ENCODE results near the gene IKZF1.

IKZF1 gene

GRCh38 chr7:50284296-50284695, 20.2 kb upstream of the IKZF1 start:
- H3K27ac ChIP-seq (ENCODE audit: low read depth, low read length), result no peak overlapping the region
- H3K9me3 ChIP-seq (ENCODE audit: low read length), result no peaks in the 10 kb centered on the region
- H3K4me3 ChIP-seq (ENCODE audit: low read depth in 1 of 2, low read length in 2 of 2), result no peak overlapping the region
- H3K27me3 ChIP-seq (ENCODE audit: control insufficient read depth in 1 of 2, insufficient read depth in 2 of 2, low read length in 2 of 2), result no peaks in the 10 kb centered on the region
- H3K9ac ChIP-seq (ENCODE audit: low read length), result no peak overlapping the region
- no peaks in the 10 kb centered on the region for H3K4me1 ChIP-seq (ENCODE audit: insufficient read depth, low read length)
- no peaks in the 10 kb centered on the region for H3K36me3 ChIP-seq (ENCODE audit: insufficient read depth, low read length)

GRCh38 chr7:50285269-50285668, 19.2 kb upstream of the IKZF1 start:
- Histone ChIP-seq H3K9ac (ENCODE audit: low read length) (no peak overlapping the region), H3K36me3 (ENCODE audit: insufficient read depth, low read length) (no peaks in the 10 kb centered on the region), H3K27me3 (ENCODE audit: control insufficient read depth in 1 of 2, insufficient read depth in 2 of 2, low read length in 2 of 2) (no peaks in the 10 kb centered on the region), H3K9me3 (ENCODE audit: low read length) (no peaks in the 10 kb centered on the region), H3K27ac (ENCODE audit: low read depth, low read length) (no peak overlapping the region), H3K4me3 (ENCODE audit: low read depth in 1 of 2, low read length in 2 of 2) (no peak overlapping the region), H3K4me1 (ENCODE audit: insufficient read depth, low read length) (no peaks in the 10 kb centered on the region)

- no peak overlapping the region for H3K27ac ChIP-seq (ENCODE audit: low read depth, low read length)
- no peaks in the 10 kb centered on the region for H3K27me3 ChIP-seq (ENCODE audit: control insufficient read depth in 1 of 2, insufficient read depth in 2 of 2, low read length in 2 of 2)
- H3K9ac ChIP-seq (ENCODE audit: low read length), result no peak overlapping the region
- no peaks in the 10 kb centered on the region for H3K9me3 ChIP-seq (ENCODE audit: low read length)
- no peaks in the 10 kb centered on the region for H3K4me1 ChIP-seq (ENCODE audit: insufficient read depth, low read length)
- no peaks in the 10 kb centered on the region for H3K36me3 ChIP-seq (ENCODE audit: insufficient read depth, low read length)
- no peak overlapping the region for H3K4me3 ChIP-seq (ENCODE audit: low read depth in 1 of 2, low read length in 2 of 2)
Observed at GRCh38 chr7:50287129-50287528, 17.4 kb upstream of the IKZF1 start.

GRCh38 chr7:50292165-50292757, 12.3 kb upstream of the IKZF1 start:
- no peaks in the 10 kb centered on the region for H3K4me1 ChIP-seq (ENCODE audit: insufficient read depth, low read length)
- no peak overlapping the region for H3K4me3 ChIP-seq (ENCODE audit: low read depth in 1 of 2, low read length in 2 of 2)
- no peaks in the 10 kb centered on the region for H3K27me3 ChIP-seq (ENCODE audit: control insufficient read depth in 1 of 2, insufficient read depth in 2 of 2, low read length in 2 of 2)
- no peaks in the 10 kb centered on the region for H3K36me3 ChIP-seq (ENCODE audit: insufficient read depth, low read length)
- no peak overlapping the region for H3K27ac ChIP-seq (ENCODE audit: low read depth, low read length)
- no peaks in the 10 kb centered on the region for H3K9me3 ChIP-seq (ENCODE audit: low read length)
- no peak overlapping the region for H3K9ac ChIP-seq (ENCODE audit: low read length)

- Histone ChIP-seq H3K4me3 (ENCODE audit: low read depth in 1 of 2, low read length in 2 of 2) (no peak overlapping the region), H3K9me3 (ENCODE audit: low read length) (no peaks in the 10 kb centered on the region), H3K36me3 (ENCODE audit: insufficient read depth, low read length) (no peaks in the 10 kb centered on the region), H3K27ac (ENCODE audit: low read depth, low read length) (no peak overlapping the region), H3K27me3 (ENCODE audit: control insufficient read depth in 1 of 2, insufficient read depth in 2 of 2, low read length in 2 of 2) (no peaks in the 10 kb centered on the region), H3K9ac (ENCODE audit: low read length) (no peak overlapping the region), H3K4me1 (ENCODE audit: insufficient read depth, low read length) (no peaks in the 10 kb centered on the region)
Observed at GRCh38 chr7:50292763-50293162, 11.8 kb upstream of the IKZF1 start.

GRCh38 chr7:50293509-50294179, 10.9 kb upstream of the IKZF1 start:
- H3K4me1 ChIP-seq (ENCODE audit: insufficient read depth, low read length), result no peaks in the 10 kb centered on the region
- no peak overlapping the region for H3K4me3 ChIP-seq (ENCODE audit: low read depth in 1 of 2, low read length in 2 of 2)
- no peak overlapping the region for H3K27ac ChIP-seq (ENCODE audit: low read depth, low read length)
- no peaks in the 10 kb centered on the region for H3K9me3 ChIP-seq (ENCODE audit: low read length)
- H3K36me3 ChIP-seq (ENCODE audit: insufficient read depth, low read length), result no peaks in the 10 kb centered on the region
- no peaks in the 10 kb centered on the region for H3K27me3 ChIP-seq (ENCODE audit: control insufficient read depth in 1 of 2, insufficient read depth in 2 of 2, low read length in 2 of 2)
- no peak overlapping the region for H3K9ac ChIP-seq (ENCODE audit: low read length)

GRCh38 chr7:50295133-50295532, 9.4 kb upstream of the IKZF1 start:
- H3K27ac ChIP-seq (ENCODE audit: low read depth, low read length), result no peak overlapping the region
- H3K4me1 ChIP-seq (ENCODE audit: insufficient read depth, low read length), result no peaks in the 10 kb centered on the region
- H3K9me3 ChIP-seq (ENCODE audit: low read length), result no peaks in the 10 kb centered on the region
- no peak overlapping the region for H3K9ac ChIP-seq (ENCODE audit: low read length)
- H3K36me3 ChIP-seq (ENCODE audit: insufficient read depth, low read length), result no peaks in the 10 kb centered on the region
- no peaks in the 10 kb centered on the region for H3K27me3 ChIP-seq (ENCODE audit: control insufficient read depth in 1 of 2, insufficient read depth in 2 of 2, low read length in 2 of 2)
- no peak overlapping the region for H3K4me3 ChIP-seq (ENCODE audit: low read depth in 1 of 2, low read length in 2 of 2)

GRCh38 chr7:50296799-50297198, 7.7 kb upstream of the IKZF1 start:
- no peaks in the 10 kb centered on the region for H3K27me3 ChIP-seq (ENCODE audit: control insufficient read depth in 1 of 2, insufficient read depth in 2 of 2, low read length in 2 of 2)
- no peaks in the 10 kb centered on the region for H3K9me3 ChIP-seq (ENCODE audit: low read length)
- no peak overlapping the region for H3K27ac ChIP-seq (ENCODE audit: low read depth, low read length)
- no peaks in the 10 kb centered on the region for H3K36me3 ChIP-seq (ENCODE audit: insufficient read depth, low read length)
- H3K4me3 ChIP-seq (ENCODE audit: low read depth in 1 of 2, low read length in 2 of 2), result no peak overlapping the region
- no peaks in the 10 kb centered on the region for H3K4me1 ChIP-seq (ENCODE audit: insufficient read depth, low read length)
- H3K9ac ChIP-seq (ENCODE audit: low read length), result no peak overlapping the region

GRCh38 chr7:50298811-50299562, 5.5 kb upstream of the IKZF1 start:
- no peak overlapping the region for H3K4me3 ChIP-seq (ENCODE audit: low read depth in 1 of 2, low read length in 2 of 2)
- peaks cover 0 to 10% of the 10 kb centered on the region in 2 donors for H3K27me3 ChIP-seq (ENCODE audit: control insufficient read depth in 1 of 2, insufficient read depth in 2 of 2, low read length in 2 of 2)
- no peak overlapping the region for H3K27ac ChIP-seq (ENCODE audit: low read depth, low read length)
- no peaks in the 10 kb centered on the region for H3K4me1 ChIP-seq (ENCODE audit: insufficient read depth, low read length)
- H3K9me3 ChIP-seq (ENCODE audit: low read length), result no peaks in the 10 kb centered on the region
- H3K36me3 ChIP-seq (ENCODE audit: insufficient read depth, low read length), result no peaks in the 10 kb centered on the region
- no peak overlapping the region for H3K9ac ChIP-seq (ENCODE audit: low read length)

GRCh38 chr7:50300336-50300735, 4.2 kb upstream of the IKZF1 start:
- Histone ChIP-seq H3K27me3 (ENCODE audit: control insufficient read depth in 1 of 2, insufficient read depth in 2 of 2, low read length in 2 of 2) (peaks cover 0 to 15% of the 10 kb centered on the region in 2 donors), H3K9ac (ENCODE audit: low read length) (no peak overlapping the region), H3K4me1 (ENCODE audit: insufficient read depth, low read length) (no peaks in the 10 kb centered on the region), H3K36me3 (ENCODE audit: insufficient read depth, low read length) (no peaks in the 10 kb centered on the region), H3K9me3 (ENCODE audit: low read length) (no peaks in the 10 kb centered on the region), H3K4me3 (ENCODE audit: low read depth in 1 of 2, low read length in 2 of 2) (no peak overlapping the region), H3K27ac (ENCODE audit: low read depth, low read length) (no peak overlapping the region)

GRCh38 chr7:50302486-50303334, 1.8 kb upstream of the IKZF1 start:
- Histone ChIP-seq H3K4me3 (ENCODE audit: low read depth in 1 of 2, low read length in 2 of 2) (no peak overlapping the region), H3K9ac (ENCODE audit: low read length) (no peak overlapping the region), H3K27me3 (ENCODE audit: control insufficient read depth in 1 of 2, insufficient read depth in 2 of 2, low read length in 2 of 2) (peaks cover 0 to 15% of the 10 kb centered on the region in 2 donors), H3K36me3 (ENCODE audit: insufficient read depth, low read length) (no peaks in the 10 kb centered on the region), H3K27ac (ENCODE audit: low read depth, low read length) (no peak overlapping the region), H3K4me1 (ENCODE audit: insufficient read depth, low read length) (no peaks in the 10 kb centered on the region), H3K9me3 (ENCODE audit: low read length) (no peaks in the 10 kb centered on the region)
